Neural progenitor cell (in vitro differentiated cells): Measurements from ENCODE around the gene MARK4. TPM values are rescaled to one million over a fixed set of nuclear protein-coding genes. Genes with fewer than 3 reads are reported as not detected.

ENCODE experiments used
- DNase-seq: peaks from one replicate; pipeline ENCODE4 v3.0.0-alpha.2; 2016; ENCODE audit warnings: low spot score
- H2AFZ ChIP-seq: fragments of 200-600 bp; sonication (generic); replicated peaks from 2 replicates; pipeline ENCODE4 v1.6.1; 2016; ENCODE audit warnings: antibody characterized with exemption
- H3F3A ChIP-seq: fragments of 200-600 bp; sonication (generic); 2 replicates; pipeline ENCODE4 v1.6.1; 2016; ENCODE audit warnings: antibody characterized with exemption, low read depth
- H3K27ac ChIP-seq: fragments of 200-600 bp; sonication (generic); 2 replicates; pipeline ENCODE4 v1.5.1; 2016; ENCODE audit warnings: mild to moderate bottlenecking
- H3K27me3 ChIP-seq: fragments of 200-600 bp; sonication (generic); 2 replicates; pipeline ENCODE4 v1.6.1; 2016; ENCODE audit warnings: mild to moderate bottlenecking, moderate library complexity
- H3K36me3 ChIP-seq: fragments of 200-600 bp; sonication (generic); 2 replicates; pipeline ENCODE4 v1.5.1; 2016
- H3K4me1 ChIP-seq: fragments of 200-600 bp; sonication (generic); 2 replicates; pipeline ENCODE4 v1.6.1; 2016; ENCODE audit warnings: mixed run types
- H3K4me2 ChIP-seq: fragments of 200-600 bp; sonication (generic); 2 replicates; pipeline ENCODE4 v1.6.1; 2016
- H3K4me3 ChIP-seq: fragments of 200-600 bp; sonication (generic); 2 replicates; pipeline ENCODE4 v1.5.1; 2016
- H3K79me2 ChIP-seq: fragments of 200-600 bp; sonication (generic); 2 replicates; pipeline ENCODE4 v1.6.1; 2016; ENCODE audit warnings: low read depth
- H3K9ac ChIP-seq: fragments of 200-600 bp; sonication (generic); 2 replicates; pipeline ENCODE4 v1.6.1; 2016
- H3K9me3 ChIP-seq: fragments of 200-600 bp; sonication (generic); 2 replicates; pipeline ENCODE4 v1.5.1; 2016; ENCODE audit warnings: low read depth
- H4K20me1 ChIP-seq: fragments of 200-600 bp; sonication (generic); 2 replicates; pipeline ENCODE4 v1.6.1; 2016; ENCODE audit warnings: low read depth
- H3K27ac Mint-ChIP-seq: 3 replicates; pipeline ENCODE4 v1.8.0; 2021; ENCODE audit warnings: mixed read lengths
- H3K27me3 Mint-ChIP-seq: 2 replicates; pipeline ENCODE4 v1.8.0; 2022; ENCODE audit warnings: low read depth, mild to moderate bottlenecking, inconsistent platforms, moderate library complexity, mixed read lengths; ENCODE audit not compliant: insufficient read depth
- H3K36me3 Mint-ChIP-seq: 3 replicates; pipeline ENCODE4 v1.8.0; 2021; ENCODE audit warnings: mixed read lengths
- H3K4me1 Mint-ChIP-seq: 3 replicates; pipeline ENCODE4 v1.8.0; 2021; ENCODE audit warnings: mixed read lengths
- H3K4me3 Mint-ChIP-seq: 3 replicates; pipeline ENCODE4 v1.8.0; 2021; ENCODE audit warnings: mild to moderate bottlenecking, moderate library complexity, mixed read lengths
- H3K9me3 Mint-ChIP-seq: 3 replicates; pipeline ENCODE4 v1.8.0; 2020; ENCODE audit warnings: mixed read lengths
- EZH2 ChIP-seq: fragments of 200-600 bp; sonication (generic); IDR thresholded peaks from 2 replicates; pipeline ENCODE4 v1.6.1; 2017; ENCODE audit warnings: antibody characterized with exemption, mild to moderate bottlenecking, moderate library complexity
- EZH2phosphoT487 ChIP-seq: fragments of 200-600 bp; sonication (generic); IDR thresholded peaks from 2 replicates; pipeline ENCODE4 v1.6.1; 2017; ENCODE audit warnings: antibody characterized with exemption
- total RNA-seq: library from RNA; depleted of rRNA; stranded (reverse); fragments of >200 nt; gene quantifications from 2 replicates; pipeline ENCODE4 v1.2.3, GENCODE V29; 2015; ENCODE audit warnings: low replicate concordance
- TF ChIP-seq, protein P1 (sequence below): fragments of 200-600 bp; sonication (generic); IDR thresholded peaks from 2 replicates; pipeline ENCODE4 v1.5.1; 2017; ENCODE audit warnings: antibody characterized with exemption, mild to moderate bottlenecking

Gene MARK4
- total RNA-seq, 1 donor from 2014 or later: 22.8 TPM

DNA sequence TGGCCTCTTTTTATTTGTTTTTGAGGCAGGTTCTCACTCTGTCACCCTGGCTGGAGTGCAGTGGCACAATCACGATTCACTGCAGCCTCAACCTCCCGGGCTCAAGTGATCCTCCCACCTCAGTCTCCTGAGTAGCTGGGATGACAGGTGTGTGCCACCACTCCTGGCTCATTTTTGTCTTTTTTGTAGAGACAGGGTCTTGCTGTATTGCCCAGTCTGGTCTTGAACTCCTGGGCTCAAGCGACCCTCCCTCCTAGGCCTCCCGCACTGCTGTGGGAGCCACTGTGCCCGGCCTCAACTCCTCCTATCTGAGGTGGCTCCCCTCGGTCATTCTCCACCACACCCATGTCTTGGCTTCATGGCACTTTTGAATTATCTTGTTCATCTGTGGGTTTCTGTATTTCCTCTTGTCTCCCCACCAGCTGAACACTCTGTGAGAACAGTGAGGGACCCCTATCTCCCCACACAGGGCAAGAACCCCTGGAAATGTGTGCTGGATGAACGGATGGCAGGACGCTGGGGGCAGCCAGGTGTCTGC, 63.7 kb downstream of the MARK4 start:
- TF ChIP-seq EZH2phosphoT487: no peak
- TF ChIP-seq EZH2: no peak
- TF ChIP-seq, protein P1, sequence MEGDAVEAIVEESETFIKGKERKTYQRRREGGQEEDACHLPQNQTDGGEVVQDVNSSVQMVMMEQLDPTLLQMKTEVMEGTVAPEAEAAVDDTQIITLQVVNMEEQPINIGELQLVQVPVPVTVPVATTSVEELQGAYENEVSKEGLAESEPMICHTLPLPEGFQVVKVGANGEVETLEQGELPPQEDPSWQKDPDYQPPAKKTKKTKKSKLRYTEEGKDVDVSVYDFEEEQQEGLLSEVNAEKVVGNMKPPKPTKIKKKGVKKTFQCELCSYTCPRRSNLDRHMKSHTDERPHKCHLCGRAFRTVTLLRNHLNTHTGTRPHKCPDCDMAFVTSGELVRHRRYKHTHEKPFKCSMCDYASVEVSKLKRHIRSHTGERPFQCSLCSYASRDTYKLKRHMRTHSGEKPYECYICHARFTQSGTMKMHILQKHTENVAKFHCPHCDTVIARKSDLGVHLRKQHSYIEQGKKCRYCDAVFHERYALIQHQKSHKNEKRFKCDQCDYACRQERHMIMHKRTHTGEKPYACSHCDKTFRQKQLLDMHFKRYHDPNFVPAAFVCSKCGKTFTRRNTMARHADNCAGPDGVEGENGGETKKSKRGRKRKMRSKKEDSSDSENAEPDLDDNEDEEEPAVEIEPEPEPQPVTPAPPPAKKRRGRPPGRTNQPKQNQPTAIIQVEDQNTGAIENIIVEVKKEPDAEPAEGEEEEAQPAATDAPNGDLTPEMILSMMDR: no peak
- no peak overlapping the region for H3K9ac ChIP-seq
- H3K27me3 ChIP-seq: peaks cover 63% of the 10 kb centered on the region
- no peaks in the 10 kb centered on the region for H3K4me1 ChIP-seq
- H3F3A ChIP-seq: no peaks in the 10 kb centered on the region
- peaks cover 2% of the 10 kb centered on the region for H3K4me1 Mint-ChIP-seq
- no peaks in the 10 kb centered on the region for H3K36me3 ChIP-seq
- no peak overlapping the region for H3K4me3 Mint-ChIP-seq
- H3K4me3 ChIP-seq: no peak overlapping the region
- H3K36me3 Mint-ChIP-seq: no peaks in the 10 kb centered on the region
- no peaks in the 10 kb centered on the region for H3K9me3 Mint-ChIP-seq
- H3K27ac Mint-ChIP-seq: no peak overlapping the region
- no peaks in the 10 kb centered on the region for H4K20me1 ChIP-seq
- H3K9me3 ChIP-seq: no peaks in the 10 kb centered on the region
- no peak overlapping the region for H3K4me2 ChIP-seq
- DNase-seq: no peak
- H3K79me2 ChIP-seq: no peaks in the 10 kb centered on the region
- no peak overlapping the region for H2AFZ ChIP-seq
- no peak overlapping the region for H3K27ac ChIP-seq
- peaks cover 15% of the 10 kb centered on the region for H3K27me3 Mint-ChIP-seq

DNA sequence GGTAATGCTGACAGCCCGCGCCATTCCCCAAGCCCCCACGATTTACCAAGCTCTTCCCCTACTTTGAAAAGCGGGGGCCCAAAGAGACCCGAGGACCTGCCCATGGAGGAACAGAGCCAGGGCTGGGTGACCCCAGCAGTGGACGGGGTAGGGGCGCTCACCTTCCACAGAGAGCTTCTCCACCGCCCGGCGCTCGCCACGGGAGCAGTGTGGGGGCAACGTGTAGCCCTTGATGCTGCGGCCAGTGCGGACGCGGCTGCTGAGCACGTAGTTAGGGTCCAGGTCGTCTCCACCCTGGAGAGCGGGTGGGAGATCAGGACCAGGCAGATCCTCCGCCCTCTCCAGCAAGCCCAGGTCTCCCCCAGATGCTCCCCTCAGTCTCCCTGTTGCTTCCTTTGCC, 64.2 kb downstream of the MARK4 start:
- Histone ChIP-seq H3F3A (no peaks in the 10 kb centered on the region), H3K9me3 (no peaks in the 10 kb centered on the region), H2AFZ (no peak overlapping the region), H3K9ac (no peak overlapping the region), H3K79me2 (no peaks in the 10 kb centered on the region), H4K20me1 (no peaks in the 10 kb centered on the region), H3K4me1 (no peaks in the 10 kb centered on the region), H3K36me3 (no peaks in the 10 kb centered on the region), H3K4me3 (no peak overlapping the region), H3K27ac (no peak overlapping the region), H3K27me3 (peaks cover 63% of the 10 kb centered on the region), H3K4me2 (no peak overlapping the region)
- DNase-seq: no peak
- H3K36me3 Mint-ChIP-seq: no peaks in the 10 kb centered on the region
- peaks cover 2% of the 10 kb centered on the region for H3K4me1 Mint-ChIP-seq
- TF ChIP-seq, protein P1: no peak
- TF ChIP-seq EZH2phosphoT487: no peak
- no peak for TF ChIP-seq EZH2
- H3K27me3 Mint-ChIP-seq: peaks cover 15% of the 10 kb centered on the region
- H3K4me3 Mint-ChIP-seq: no peak overlapping the region
- no peak overlapping the region for H3K27ac Mint-ChIP-seq
- H3K9me3 Mint-ChIP-seq: no peaks in the 10 kb centered on the region

DNA sequence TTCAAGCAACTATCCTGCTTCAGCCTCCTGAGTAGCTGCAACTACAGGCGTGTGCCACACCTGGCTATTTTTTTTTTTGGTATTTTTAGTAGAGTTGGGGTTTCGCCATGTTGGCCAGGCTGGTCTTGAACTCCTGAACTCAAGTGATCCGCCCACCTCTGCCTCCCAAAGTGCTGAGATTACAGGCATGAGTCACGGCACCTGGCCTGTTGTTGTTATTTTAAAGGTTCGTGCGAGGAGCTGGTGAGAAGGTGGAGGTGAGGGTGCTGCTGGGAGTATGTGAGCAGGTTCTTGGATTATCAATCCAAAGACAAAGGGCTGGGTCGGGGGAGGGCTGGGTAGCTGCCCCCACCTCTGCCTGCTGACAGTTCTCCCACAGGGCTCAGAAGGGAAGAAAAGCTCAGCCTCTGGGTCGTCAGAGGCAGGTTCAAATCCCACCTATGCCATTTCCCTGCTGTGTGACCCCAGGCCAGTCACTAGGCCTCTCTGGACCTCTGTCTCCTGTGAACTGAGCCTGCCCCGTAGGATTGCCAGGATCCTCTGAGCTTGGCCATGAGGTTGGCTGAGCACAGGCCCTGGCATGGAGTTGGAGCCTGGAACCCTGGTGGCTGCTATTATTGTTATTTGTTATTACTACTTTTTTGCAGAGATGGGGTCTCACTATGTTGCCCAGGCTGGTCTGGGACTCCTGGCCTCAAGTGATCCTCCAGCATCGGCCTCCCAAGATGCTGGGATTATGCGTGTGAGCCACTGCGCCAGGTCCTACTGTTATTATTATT, 70.1 kb downstream of the MARK4 start:
- no peaks in the 10 kb centered on the region for H3K9me3 ChIP-seq
- H2AFZ ChIP-seq: no peak overlapping the region
- H4K20me1 ChIP-seq: no peaks in the 10 kb centered on the region
- H3K36me3 Mint-ChIP-seq: no peaks in the 10 kb centered on the region
- peaks cover 25% of the 10 kb centered on the region for H3K4me1 Mint-ChIP-seq
- TF ChIP-seq, protein P1: no peak
- no peak for TF ChIP-seq EZH2phosphoT487
- TF ChIP-seq EZH2: no peak
- H3K9me3 Mint-ChIP-seq: no peaks in the 10 kb centered on the region
- no peaks in the 10 kb centered on the region for H3K36me3 ChIP-seq
- H3K27me3 ChIP-seq: peaks cover 51% of the 10 kb centered on the region
- DNase-seq: no peak
- H3K79me2 ChIP-seq: no peaks in the 10 kb centered on the region
- H3K4me2 ChIP-seq: no peak overlapping the region
- peaks cover 21% of the 10 kb centered on the region for H3K27me3 Mint-ChIP-seq
- no peak overlapping the region for H3K27ac Mint-ChIP-seq
- no peak overlapping the region for H3K4me3 Mint-ChIP-seq
- peaks cover 13% of the 10 kb centered on the region for H3K4me1 ChIP-seq
- peaks cover 15% of the 10 kb centered on the region for H3F3A ChIP-seq
- H3K9ac ChIP-seq: no peak overlapping the region
- H3K4me3 ChIP-seq: no peak overlapping the region
- no peak overlapping the region for H3K27ac ChIP-seq
